Measurements from ENCODE around the gene WDFY4.

WDFY4 gene

DNA sequence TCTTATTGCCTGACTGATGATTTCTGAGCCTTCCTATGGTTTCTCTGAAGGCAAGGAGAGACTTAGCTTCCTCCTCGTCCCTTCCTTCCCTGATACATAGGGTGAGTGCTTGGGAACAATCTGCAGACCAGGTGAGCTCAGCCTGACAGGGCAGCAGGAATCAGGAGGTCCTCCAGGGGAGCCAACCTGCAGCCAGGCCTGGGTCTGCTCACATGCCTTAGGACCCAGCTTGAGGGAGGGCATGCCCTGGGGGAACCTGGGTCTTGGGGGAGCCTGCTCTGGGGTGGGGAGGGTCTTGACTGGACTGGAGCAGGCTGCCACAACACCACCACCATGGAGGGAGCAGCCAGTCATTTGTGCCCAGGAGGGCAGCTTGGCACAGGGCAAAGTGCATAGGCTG lies 197.3 kb downstream of the WDFY4 start:
- no CpG with 5 or more reads among the region's 1 CpG for WGBS (ENCODE audit: extremely low coverage, insufficient coverage, insufficient read length)
- Histone ChIP-seq H2BK120ac (ENCODE audit: insufficient read depth, low read length, poor library complexity) (no peak overlapping the region), H3K79me1 (ENCODE audit: low read length) (no peaks in the 10 kb centered on the region), H3K36me3 (ENCODE audit: control insufficient read depth in 1 of 2, insufficient read depth in 2 of 2, low read length in 2 of 2) (no peaks in the 10 kb centered on the region), H3K79me2 (ENCODE audit: control insufficient read depth, insufficient read depth, low read length, poor library complexity) (no peaks in the 10 kb centered on the region), H4K91ac (ENCODE audit: low read depth, low read length) (no peak overlapping the region), H2AK5ac (ENCODE audit: low read length) (no peak overlapping the region), H4K12ac (ENCODE audit: low read depth, low read length) (no peak overlapping the region), H3K14ac (ENCODE audit: low read length) (no peak overlapping the region), H2BK5ac (ENCODE audit: low read depth, low read length, poor library complexity) (no peak overlapping the region), H3K23ac (ENCODE audit: low read length) (no peak overlapping the region), H3K4me1 (ENCODE audit: control insufficient read depth in 1 of 2, insufficient read depth in 2 of 2, low read length in 2 of 2) (no peaks in the 10 kb centered on the region), H3K4ac (ENCODE audit: low read depth, low read length) (no peak overlapping the region), H4K8ac (ENCODE audit: low read depth, low read length) (no peak overlapping the region), H2AFZ (ENCODE audit: insufficient read depth, low read length, poor library complexity) (no peak overlapping the region), H3K27ac (ENCODE audit: low read depth, low read length) (no peak overlapping the region), H3K18ac (ENCODE audit: low read length) (no peak overlapping the region), H3K27me3 (ENCODE audit: insufficient read depth, low read length) (no peaks in the 10 kb centered on the region), H2BK12ac (ENCODE audit: low read length) (no peak overlapping the region), H3K4me2 (ENCODE audit: low read length) (no peak overlapping the region), H3K9ac (ENCODE audit: low read length) (no peak overlapping the region), H3K9me3 (ENCODE audit: insufficient read depth, low read depth, low read length) (no peaks in the 10 kb centered on the region), H3K4me3 (ENCODE audit: low read depth, low read length) (no peak overlapping the region)
- DNase-seq, result no peak

DNA sequence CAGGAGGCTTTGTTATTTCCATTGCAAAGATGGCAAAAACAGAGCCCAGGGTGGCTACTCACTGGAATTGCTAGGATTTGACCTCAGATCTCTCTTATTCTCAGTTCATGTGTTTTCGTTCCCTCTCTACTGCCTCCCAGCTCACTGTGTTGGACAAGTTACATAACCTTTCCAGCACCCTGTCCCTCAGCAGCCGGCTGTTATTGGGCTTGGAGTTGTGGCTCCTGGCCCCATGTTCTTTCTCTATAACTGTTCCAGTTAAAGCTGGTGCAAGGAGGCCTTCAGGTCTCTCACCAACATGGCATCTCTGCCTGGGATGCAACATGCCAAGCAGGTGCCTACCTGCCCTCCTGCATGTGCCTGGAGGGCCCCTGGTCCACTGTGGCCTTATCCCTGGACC lies 198.2 kb downstream of the WDFY4 start:
- Histone ChIP-seq H3K9ac (ENCODE audit: low read length) (no peak overlapping the region), H2BK5ac (ENCODE audit: low read depth, low read length, poor library complexity) (no peak overlapping the region), H3K79me1 (ENCODE audit: low read length) (no peaks in the 10 kb centered on the region), H3K36me3 (ENCODE audit: control insufficient read depth in 1 of 2, insufficient read depth in 2 of 2, low read length in 2 of 2) (no peaks in the 10 kb centered on the region), H3K4me2 (ENCODE audit: low read length) (no peak overlapping the region), H3K14ac (ENCODE audit: low read length) (no peak overlapping the region), H4K12ac (ENCODE audit: low read depth, low read length) (no peak overlapping the region), H2AFZ (ENCODE audit: insufficient read depth, low read length, poor library complexity) (no peak overlapping the region), H3K27me3 (ENCODE audit: insufficient read depth, low read length) (no peaks in the 10 kb centered on the region), H3K23ac (ENCODE audit: low read length) (no peak overlapping the region), H3K4me1 (ENCODE audit: control insufficient read depth in 1 of 2, insufficient read depth in 2 of 2, low read length in 2 of 2) (no peaks in the 10 kb centered on the region), H3K4me3 (ENCODE audit: low read depth, low read length) (no peak overlapping the region), H2BK12ac (ENCODE audit: low read length) (no peak overlapping the region), H3K9me3 (ENCODE audit: insufficient read depth, low read depth, low read length) (no peaks in the 10 kb centered on the region), H2AK5ac (ENCODE audit: low read length) (no peak overlapping the region), H3K4ac (ENCODE audit: low read depth, low read length) (no peak overlapping the region), H2BK120ac (ENCODE audit: insufficient read depth, low read length, poor library complexity) (no peak overlapping the region), H4K91ac (ENCODE audit: low read depth, low read length) (no peak overlapping the region), H3K18ac (ENCODE audit: low read length) (no peak overlapping the region), H4K8ac (ENCODE audit: low read depth, low read length) (no peak overlapping the region), H3K27ac (ENCODE audit: low read depth, low read length) (no peak overlapping the region), H3K79me2 (ENCODE audit: control insufficient read depth, insufficient read depth, low read length, poor library complexity) (no peaks in the 10 kb centered on the region)
- no CpG with 5 or more reads among the region's 2 CpGs for WGBS (ENCODE audit: extremely low coverage, insufficient coverage, insufficient read length)
- DNase-seq, result no peak

- Histone ChIP-seq H3K4me2 (ENCODE audit: low read length) (no peak overlapping the region), H3K27ac (ENCODE audit: low read depth, low read length) (no peak overlapping the region), H3K23ac (ENCODE audit: low read length) (no peak overlapping the region), H4K8ac (ENCODE audit: low read depth, low read length) (no peak overlapping the region), H3K79me1 (ENCODE audit: low read length) (no peaks in the 10 kb centered on the region), H3K4me1 (ENCODE audit: control insufficient read depth in 1 of 2, insufficient read depth in 2 of 2, low read length in 2 of 2) (no peaks in the 10 kb centered on the region), H2BK12ac (ENCODE audit: low read length) (no peak overlapping the region), H3K79me2 (ENCODE audit: control insufficient read depth, insufficient read depth, low read length, poor library complexity) (no peaks in the 10 kb centered on the region), H4K91ac (ENCODE audit: low read depth, low read length) (no peak overlapping the region), H2BK5ac (ENCODE audit: low read depth, low read length, poor library complexity) (no peak overlapping the region), H3K4ac (ENCODE audit: low read depth, low read length) (no peak overlapping the region), H3K4me3 (ENCODE audit: low read depth, low read length) (no peak overlapping the region), H2BK120ac (ENCODE audit: insufficient read depth, low read length, poor library complexity) (no peak overlapping the region), H3K14ac (ENCODE audit: low read length) (no peak overlapping the region), H3K27me3 (ENCODE audit: insufficient read depth, low read length) (no peaks in the 10 kb centered on the region), H2AFZ (ENCODE audit: insufficient read depth, low read length, poor library complexity) (no peak overlapping the region), H3K18ac (ENCODE audit: low read length) (no peak overlapping the region), H2AK5ac (ENCODE audit: low read length) (no peak overlapping the region), H3K9ac (ENCODE audit: low read length) (no peak overlapping the region), H3K9me3 (ENCODE audit: insufficient read depth, low read depth, low read length) (no peaks in the 10 kb centered on the region), H3K36me3 (ENCODE audit: control insufficient read depth in 1 of 2, insufficient read depth in 2 of 2, low read length in 2 of 2) (no peaks in the 10 kb centered on the region), H4K12ac (ENCODE audit: low read depth, low read length) (no peak overlapping the region)
- DNase-seq, result no peak
- no CpG with 5 or more reads among the region's 4 CpGs for WGBS (ENCODE audit: extremely low coverage, insufficient coverage, insufficient read length)
Observed at GRCh38 chr10:48883701-48884100, 199.0 kb downstream of the WDFY4 start.

- WGBS (ENCODE audit: extremely low coverage, insufficient coverage, insufficient read length), result no CpG with 5 or more reads among the region's 9 CpGs
- H2AK5ac ChIP-seq (ENCODE audit: low read length), result no peak overlapping the region
- no peak overlapping the region for H3K9ac ChIP-seq (ENCODE audit: low read length)
- no peaks in the 10 kb centered on the region for H3K36me3 ChIP-seq (ENCODE audit: control insufficient read depth in 1 of 2, insufficient read depth in 2 of 2, low read length in 2 of 2)
- no peak overlapping the region for H2BK12ac ChIP-seq (ENCODE audit: low read length)
- H3K18ac ChIP-seq (ENCODE audit: low read length), result no peak overlapping the region
- H3K4me2 ChIP-seq (ENCODE audit: low read length), result no peak overlapping the region
- H3K4me1 ChIP-seq (ENCODE audit: control insufficient read depth in 1 of 2, insufficient read depth in 2 of 2, low read length in 2 of 2), result no peaks in the 10 kb centered on the region
- no peak overlapping the region for H2AFZ ChIP-seq (ENCODE audit: insufficient read depth, low read length, poor library complexity)
- H3K27me3 ChIP-seq (ENCODE audit: insufficient read depth, low read length), result no peaks in the 10 kb centered on the region
- no peak overlapping the region for H3K27ac ChIP-seq (ENCODE audit: low read depth, low read length)
- H3K79me2 ChIP-seq (ENCODE audit: control insufficient read depth, insufficient read depth, low read length, poor library complexity), result no peaks in the 10 kb centered on the region
- no peak overlapping the region for H3K4ac ChIP-seq (ENCODE audit: low read depth, low read length)
- no peak overlapping the region for H4K91ac ChIP-seq (ENCODE audit: low read depth, low read length)
- no peak overlapping the region for H4K12ac ChIP-seq (ENCODE audit: low read depth, low read length)
- no peaks in the 10 kb centered on the region for H3K79me1 ChIP-seq (ENCODE audit: low read length)
- H3K4me3 ChIP-seq (ENCODE audit: low read depth, low read length), result no peak overlapping the region
- no peak overlapping the region for H3K14ac ChIP-seq (ENCODE audit: low read length)
- no peaks in the 10 kb centered on the region for H3K9me3 ChIP-seq (ENCODE audit: insufficient read depth, low read depth, low read length)
- no peak overlapping the region for H2BK120ac ChIP-seq (ENCODE audit: insufficient read depth, low read length, poor library complexity)
- DNase-seq, result peak in 1 of 2 donors; percentile 2
- no peak overlapping the region for H2BK5ac ChIP-seq (ENCODE audit: low read depth, low read length, poor library complexity)
- no peak overlapping the region for H3K23ac ChIP-seq (ENCODE audit: low read length)
- H4K8ac ChIP-seq (ENCODE audit: low read depth, low read length), result no peak overlapping the region
Observed at GRCh38 chr10:48884179-48885045, 199.7 kb downstream of the WDFY4 start.
